Measurements from ENCODE around the gene MLYCD. TPM values are rescaled to one million over a fixed set of nuclear protein-coding genes. Genes with fewer than 3 reads are reported as not detected.

MLYCD gene
- polyA plus RNA-seq, 3 donors from 2014 or later: 0.64 to 4.5 (median 1.1) TPM

GRCh38 chr16:83907111-83907510 lies 8.2 kb downstream of the MLYCD start:
- H3K27me3 Mint-ChIP-seq (ENCODE audit: low read depth in 3 of 3): peaks cover 0 to 2% (median 0%) of the 10 kb centered on the region in 3 donors
- peaks cover 10 to 31% (median 15%) of the 10 kb centered on the region in 3 donors for H3K36me3 Mint-ChIP-seq
- no peak for DNase-seq
- no peak overlapping the region for H3K4me3 Mint-ChIP-seq
- H3K4me1 Mint-ChIP-seq: peaks cover 15 to 48% of the 10 kb centered on the region in 2 donors
- no peaks in the 10 kb centered on the region for H3K9me3 Mint-ChIP-seq
- no peak overlapping the region for H3K27ac Mint-ChIP-seq

- no peak for DNase-seq
- H3K27ac Mint-ChIP-seq: no peak overlapping the region
- no peak overlapping the region for H3K4me3 Mint-ChIP-seq
- peaks cover 10 to 33% (median 17%) of the 10 kb centered on the region in 3 donors for H3K36me3 Mint-ChIP-seq
- peaks cover 10 to 44% of the 10 kb centered on the region in 2 donors for H3K4me1 Mint-ChIP-seq
- peaks cover 0 to 2% (median 0%) of the 10 kb centered on the region in 3 donors for H3K27me3 Mint-ChIP-seq (ENCODE audit: low read depth in 3 of 3)
- H3K9me3 Mint-ChIP-seq: no peaks in the 10 kb centered on the region
Observed at GRCh38 chr16:83907631-83908250, 8.8 kb downstream of the MLYCD start.

- H3K9me3 Mint-ChIP-seq: no peaks in the 10 kb centered on the region
- peaks cover 7 to 33% of the 10 kb centered on the region in 2 donors for H3K4me1 Mint-ChIP-seq
- H3K36me3 Mint-ChIP-seq: peaks cover 10 to 41% (median 21%) of the 10 kb centered on the region in 3 donors
- DNase-seq: no peak
- H3K27ac Mint-ChIP-seq: no peak overlapping the region
- H3K4me3 Mint-ChIP-seq: no peak overlapping the region
- H3K27me3 Mint-ChIP-seq (ENCODE audit: low read depth in 3 of 3): peaks cover 0 to 2% (median 0%) of the 10 kb centered on the region in 3 donors
Observed at GRCh38 chr16:83908798-83909197, 9.9 kb downstream of the MLYCD start.

GRCh38 chr16:83911290-83911689 lies 12.4 kb downstream of the MLYCD start:
- Mint-ChIP-seq H3K4me1 (peaks cover 6 to 25% of the 10 kb centered on the region in 2 donors), H3K9me3 (no peaks in the 10 kb centered on the region), H3K4me3 (no peak overlapping the region), H3K27me3 (ENCODE audit: low read depth in 3 of 3) (peaks cover 0 to 2% (median 0%) of the 10 kb centered on the region in 3 donors), H3K27ac (no peak overlapping the region), H3K36me3 (peaks cover 19 to 49% (median 26%) of the 10 kb centered on the region in 3 donors)
- DNase-seq: no peak

GRCh38 chr16:83912519-83913244 lies 13.8 kb downstream of the MLYCD start:
- peaks cover 0 to 2% (median 0%) of the 10 kb centered on the region in 3 donors for H3K27me3 Mint-ChIP-seq (ENCODE audit: low read depth in 3 of 3)
- peaks cover 19 to 44% (median 22%) of the 10 kb centered on the region in 3 donors for H3K36me3 Mint-ChIP-seq
- no peak overlapping the region for H3K27ac Mint-ChIP-seq
- H3K4me3 Mint-ChIP-seq: no peak overlapping the region
- no peak for DNase-seq
- H3K9me3 Mint-ChIP-seq: no peaks in the 10 kb centered on the region
- H3K4me1 Mint-ChIP-seq: peaks cover 6 to 14% of the 10 kb centered on the region in 2 donors

- no peak for DNase-seq
- H3K9me3 Mint-ChIP-seq: no peaks in the 10 kb centered on the region
- H3K4me1 Mint-ChIP-seq: peaks cover 6 to 13% of the 10 kb centered on the region in 2 donors
- H3K36me3 Mint-ChIP-seq: peaks cover 17 to 49% (median 22%) of the 10 kb centered on the region in 3 donors
- H3K27me3 Mint-ChIP-seq (ENCODE audit: low read depth in 3 of 3): peaks cover 0 to 2% (median 0%) of the 10 kb centered on the region in 3 donors
- H3K27ac Mint-ChIP-seq: no peak overlapping the region
- no peak overlapping the region for H3K4me3 Mint-ChIP-seq
Observed at GRCh38 chr16:83913245-83913633, 14.3 kb downstream of the MLYCD start.

GRCh38 chr16:83914091-83914710 lies 15.3 kb downstream of the MLYCD start:
- no peak overlapping the region for H3K4me3 Mint-ChIP-seq
- no peaks in the 10 kb centered on the region for H3K9me3 Mint-ChIP-seq
- H3K36me3 Mint-ChIP-seq: peaks cover 20 to 52% (median 30%) of the 10 kb centered on the region in 3 donors
- H3K4me1 Mint-ChIP-seq: peaks cover 2 to 7% of the 10 kb centered on the region in 2 donors
- DNase-seq: no peak
- H3K27ac Mint-ChIP-seq: no peak overlapping the region
- H3K27me3 Mint-ChIP-seq (ENCODE audit: low read depth in 3 of 3): peaks cover 0 to 2% (median 0%) of the 10 kb centered on the region in 3 donors

- Mint-ChIP-seq H3K9me3 (no peaks in the 10 kb centered on the region), H3K27ac (no peak overlapping the region), H3K27me3 (ENCODE audit: low read depth in 3 of 3) (peaks cover 0 to 2% (median 0%) of the 10 kb centered on the region in 3 donors), H3K4me3 (no peak overlapping the region), H3K4me1 (peaks cover 2 to 7% of the 10 kb centered on the region in 2 donors), H3K36me3 (peaks cover 24 to 54% (median 34%) of the 10 kb centered on the region in 3 donors)
- DNase-seq: no peak
Observed at GRCh38 chr16:83915081-83915480, 16.2 kb downstream of the MLYCD start.

GRCh38 chr16:83915491-83915890 lies 16.6 kb downstream of the MLYCD start:
- DNase-seq: no peak
- Mint-ChIP-seq H3K36me3 (peaks cover 25 to 58% (median 36%) of the 10 kb centered on the region in 3 donors), H3K9me3 (no peaks in the 10 kb centered on the region), H3K4me1 (peaks cover 2 to 8% of the 10 kb centered on the region in 2 donors), H3K27me3 (ENCODE audit: low read depth in 3 of 3) (peaks cover 0 to 2% (median 0%) of the 10 kb centered on the region in 3 donors), H3K27ac (no peak overlapping the region), H3K4me3 (no peak overlapping the region)

GRCh38 chr16:83917152-83918120 lies 18.5 kb downstream of the MLYCD start:
- H3K36me3 Mint-ChIP-seq: peaks cover 28 to 59% (median 40%) of the 10 kb centered on the region in 3 donors
- H3K27ac Mint-ChIP-seq: peak overlapping the region in 1 of 6 donors; percentile 51
- H3K27me3 Mint-ChIP-seq (ENCODE audit: low read depth in 3 of 3): peaks cover 0 to 2% (median 0%) of the 10 kb centered on the region in 3 donors
- H3K9me3 Mint-ChIP-seq: no peaks in the 10 kb centered on the region
- peaks cover 2 to 13% of the 10 kb centered on the region in 2 donors for H3K4me1 Mint-ChIP-seq
- DNase-seq: no peak
- H3K4me3 Mint-ChIP-seq: no peak overlapping the region

GRCh38 chr16:83920894-83921491 lies 22.1 kb downstream of the MLYCD start:
- no peak for DNase-seq
- H3K27me3 Mint-ChIP-seq (ENCODE audit: low read depth in 3 of 3): peaks cover 0 to 4% (median 0%) of the 10 kb centered on the region in 3 donors
- H3K4me1 Mint-ChIP-seq: peaks cover 3 to 11% of the 10 kb centered on the region in 2 donors
- peak overlapping the region in 3 of 6 donors; percentile 38 to 69 (median 55) for H3K27ac Mint-ChIP-seq
- no peak overlapping the region for H3K4me3 Mint-ChIP-seq
- H3K9me3 Mint-ChIP-seq: no peaks in the 10 kb centered on the region
- peaks cover 25 to 52% (median 45%) of the 10 kb centered on the region in 3 donors for H3K36me3 Mint-ChIP-seq

GRCh38 chr16:83923581-83924365 lies 24.9 kb downstream of the MLYCD start:
- Mint-ChIP-seq H3K4me3 (no peak overlapping the region), H3K4me1 (peaks cover 18 to 23% of the 10 kb centered on the region in 2 donors), H3K9me3 (no peaks in the 10 kb centered on the region), H3K27me3 (ENCODE audit: low read depth in 3 of 3) (peaks cover 0 to 4% (median 0%) of the 10 kb centered on the region in 3 donors), H3K27ac (no peak overlapping the region), H3K36me3 (peaks cover 19 to 39% (median 32%) of the 10 kb centered on the region in 3 donors)
- no peak for DNase-seq

Measured in immature natural killer cell (primary cell).